Measurements from ENCODE around the gene RAB9A.

DNA sequence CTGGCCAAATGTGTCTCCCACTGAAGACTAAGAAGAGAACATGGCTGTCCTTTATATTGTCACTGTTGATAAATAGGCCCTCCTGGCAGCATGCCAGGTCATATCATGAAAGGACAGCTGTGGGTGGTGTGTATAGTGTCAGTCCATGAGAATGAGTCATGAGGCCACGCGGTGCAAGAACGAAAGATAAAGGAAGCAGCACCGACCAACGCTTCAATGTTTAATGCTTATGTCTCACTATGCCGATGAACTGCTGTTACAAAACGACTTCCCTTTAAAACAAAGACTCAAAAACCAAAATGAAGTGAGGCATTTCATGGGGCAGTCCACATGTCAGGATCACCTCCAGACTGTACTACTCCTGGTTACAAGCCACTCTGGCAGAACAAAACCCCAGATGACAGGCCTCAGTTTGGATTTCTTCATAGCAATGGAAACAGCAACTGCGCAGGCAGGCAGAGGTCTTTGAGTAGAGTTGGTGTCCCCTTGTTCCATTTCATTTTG, 41.2 kb upstream of the RAB9A start:
- TF ChIP-seq PPARA (CRISPR knock-in tag; IDR thresholded peaks at IDR 0.05; ENCODE audit: borderline replicate concordance) (no peak), RARB (CRISPR knock-in tag; IDR thresholded peaks at IDR 0.05) (no peak), ZFP3 (CRISPR knock-in tag; IDR thresholded peaks at IDR 0.05) (no peak), CSDC2 (CRISPR knock-in tag; IDR thresholded peaks at IDR 0.05) (no peak), SNAI2 (CRISPR knock-in tag; IDR thresholded peaks at IDR 0.05) (no peak), GLIS3 (CRISPR knock-in tag; IDR thresholded peaks at IDR 0.05) (no peak), ESRRG (CRISPR knock-in tag; IDR thresholded peaks at IDR 0.05) (no peak)
- TF ChIP-seq, protein P1, sequence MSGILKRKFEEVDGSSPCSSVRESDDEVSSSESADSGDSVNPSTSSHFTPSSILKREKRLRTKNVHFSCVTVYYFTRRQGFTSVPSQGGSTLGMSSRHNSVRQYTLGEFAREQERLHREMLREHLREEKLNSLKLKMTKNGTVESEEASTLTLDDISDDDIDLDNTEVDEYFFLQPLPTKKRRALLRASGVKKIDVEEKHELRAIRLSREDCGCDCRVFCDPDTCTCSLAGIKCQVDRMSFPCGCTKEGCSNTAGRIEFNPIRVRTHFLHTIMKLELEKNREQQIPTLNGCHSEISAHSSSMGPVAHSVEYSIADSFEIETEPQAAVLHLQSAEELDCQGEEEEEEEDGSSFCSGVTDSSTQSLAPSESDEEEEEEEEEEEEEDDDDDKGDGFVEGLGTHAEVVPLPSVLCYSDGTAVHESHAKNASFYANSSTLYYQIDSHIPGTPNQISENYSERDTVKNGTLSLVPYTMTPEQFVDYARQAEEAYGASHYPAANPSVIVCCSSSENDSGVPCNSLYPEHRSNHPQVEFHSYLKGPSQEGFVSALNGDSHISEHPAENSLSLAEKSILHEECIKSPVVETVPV (CRISPR knock-in tag; IDR thresholded peaks at IDR 0.05), result no peak
- TF ChIP-seq, protein P2, sequence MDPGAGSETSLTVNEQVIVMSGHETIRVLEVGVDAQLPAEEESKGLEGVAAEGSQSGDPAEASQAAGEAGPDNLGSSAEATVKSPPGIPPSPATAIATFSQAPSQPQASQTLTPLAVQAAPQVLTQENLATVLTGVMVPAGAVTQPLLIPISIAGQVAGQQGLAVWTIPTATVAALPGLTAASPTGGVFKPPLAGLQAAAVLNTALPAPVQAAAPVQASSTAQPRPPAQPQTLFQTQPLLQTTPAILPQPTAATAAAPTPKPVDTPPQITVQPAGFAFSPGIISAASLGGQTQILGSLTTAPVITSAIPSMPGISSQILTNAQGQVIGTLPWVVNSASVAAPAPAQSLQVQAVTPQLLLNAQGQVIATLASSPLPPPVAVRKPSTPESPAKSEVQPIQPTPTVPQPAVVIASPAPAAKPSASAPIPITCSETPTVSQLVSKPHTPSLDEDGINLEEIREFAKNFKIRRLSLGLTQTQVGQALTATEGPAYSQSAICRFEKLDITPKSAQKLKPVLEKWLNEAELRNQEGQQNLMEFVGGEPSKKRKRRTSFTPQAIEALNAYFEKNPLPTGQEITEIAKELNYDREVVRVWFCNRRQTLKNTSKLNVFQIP (CRISPR knock-in tag; IDR thresholded peaks at IDR 0.05; ENCODE audit: borderline replicate concordance, low read depth), result no peak
- TF ChIP-seq, protein P3, sequence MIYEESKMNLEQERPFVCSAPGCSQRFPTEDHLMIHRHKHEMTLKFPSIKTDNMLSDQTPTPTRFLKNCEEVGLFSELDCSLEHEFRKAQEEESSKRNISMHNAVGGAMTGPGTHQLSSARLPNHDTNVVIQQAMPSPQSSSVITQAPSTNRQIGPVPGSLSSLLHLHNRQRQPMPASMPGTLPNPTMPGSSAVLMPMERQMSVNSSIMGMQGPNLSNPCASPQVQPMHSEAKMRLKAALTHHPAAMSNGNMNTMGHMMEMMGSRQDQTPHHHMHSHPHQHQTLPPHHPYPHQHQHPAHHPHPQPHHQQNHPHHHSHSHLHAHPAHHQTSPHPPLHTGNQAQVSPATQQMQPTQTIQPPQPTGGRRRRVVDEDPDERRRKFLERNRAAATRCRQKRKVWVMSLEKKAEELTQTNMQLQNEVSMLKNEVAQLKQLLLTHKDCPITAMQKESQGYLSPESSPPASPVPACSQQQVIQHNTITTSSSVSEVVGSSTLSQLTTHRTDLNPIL (CRISPR knock-in tag; IDR thresholded peaks at IDR 0.05; ENCODE audit: low read depth), result no peak
- TF ChIP-seq, protein P4, sequence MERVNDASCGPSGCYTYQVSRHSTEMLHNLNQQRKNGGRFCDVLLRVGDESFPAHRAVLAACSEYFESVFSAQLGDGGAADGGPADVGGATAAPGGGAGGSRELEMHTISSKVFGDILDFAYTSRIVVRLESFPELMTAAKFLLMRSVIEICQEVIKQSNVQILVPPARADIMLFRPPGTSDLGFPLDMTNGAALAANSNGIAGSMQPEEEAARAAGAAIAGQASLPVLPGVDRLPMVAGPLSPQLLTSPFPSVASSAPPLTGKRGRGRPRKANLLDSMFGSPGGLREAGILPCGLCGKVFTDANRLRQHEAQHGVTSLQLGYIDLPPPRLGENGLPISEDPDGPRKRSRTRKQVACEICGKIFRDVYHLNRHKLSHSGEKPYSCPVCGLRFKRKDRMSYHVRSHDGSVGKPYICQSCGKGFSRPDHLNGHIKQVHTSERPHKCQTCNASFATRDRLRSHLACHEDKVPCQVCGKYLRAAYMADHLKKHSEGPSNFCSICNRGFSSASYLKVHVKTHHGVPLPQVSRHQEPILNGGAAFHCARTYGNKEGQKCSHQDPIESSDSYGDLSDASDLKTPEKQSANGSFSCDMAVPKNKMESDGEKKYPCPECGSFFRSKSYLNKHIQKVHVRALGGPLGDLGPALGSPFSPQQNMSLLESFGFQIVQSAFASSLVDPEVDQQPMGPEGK (CRISPR knock-in tag; IDR thresholded peaks at IDR 0.05; ENCODE audit: borderline replicate concordance), result no peak
- TF ChIP-seq, protein P5, sequence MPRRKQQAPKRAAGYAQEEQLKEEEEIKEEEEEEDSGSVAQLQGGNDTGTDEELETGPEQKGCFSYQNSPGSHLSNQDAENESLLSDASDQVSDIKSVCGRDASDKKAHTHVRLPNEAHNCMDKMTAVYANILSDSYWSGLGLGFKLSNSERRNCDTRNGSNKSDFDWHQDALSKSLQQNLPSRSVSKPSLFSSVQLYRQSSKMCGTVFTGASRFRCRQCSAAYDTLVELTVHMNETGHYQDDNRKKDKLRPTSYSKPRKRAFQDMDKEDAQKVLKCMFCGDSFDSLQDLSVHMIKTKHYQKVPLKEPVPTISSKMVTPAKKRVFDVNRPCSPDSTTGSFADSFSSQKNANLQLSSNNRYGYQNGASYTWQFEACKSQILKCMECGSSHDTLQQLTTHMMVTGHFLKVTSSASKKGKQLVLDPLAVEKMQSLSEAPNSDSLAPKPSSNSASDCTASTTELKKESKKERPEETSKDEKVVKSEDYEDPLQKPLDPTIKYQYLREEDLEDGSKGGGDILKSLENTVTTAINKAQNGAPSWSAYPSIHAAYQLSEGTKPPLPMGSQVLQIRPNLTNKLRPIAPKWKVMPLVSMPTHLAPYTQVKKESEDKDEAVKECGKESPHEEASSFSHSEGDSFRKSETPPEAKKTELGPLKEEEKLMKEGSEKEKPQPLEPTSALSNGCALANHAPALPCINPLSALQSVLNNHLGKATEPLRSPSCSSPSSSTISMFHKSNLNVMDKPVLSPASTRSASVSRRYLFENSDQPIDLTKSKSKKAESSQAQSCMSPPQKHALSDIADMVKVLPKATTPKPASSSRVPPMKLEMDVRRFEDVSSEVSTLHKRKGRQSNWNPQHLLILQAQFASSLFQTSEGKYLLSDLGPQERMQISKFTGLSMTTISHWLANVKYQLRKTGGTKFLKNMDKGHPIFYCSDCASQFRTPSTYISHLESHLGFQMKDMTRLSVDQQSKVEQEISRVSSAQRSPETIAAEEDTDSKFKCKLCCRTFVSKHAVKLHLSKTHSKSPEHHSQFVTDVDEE (CRISPR knock-in tag; IDR thresholded peaks at IDR 0.05), result no peak

Measured in SK-N-SH treated with all-trans-retinoic acid at 6 μM for 48 hours (cell line).